Effector CD8-positive, alpha-beta T cell (primary cell): Measurements from ENCODE around the gene KCNQ2.

ENCODE experiments used
- DNase-seq: peaks from one replicate; lab custom pipeline; 2025; lab: John Stamatoyannopoulos, UW

Gene KCNQ2

GRCh38 chr20:63434599-63435378 is 37.7 kb downstream of the KCNQ2 start:
- peak; percentile 59 for DNase-seq

GRCh38 chr20:63433756-63434531 is 38.5 kb downstream of the KCNQ2 start:
- no peak for DNase-seq

DNA sequence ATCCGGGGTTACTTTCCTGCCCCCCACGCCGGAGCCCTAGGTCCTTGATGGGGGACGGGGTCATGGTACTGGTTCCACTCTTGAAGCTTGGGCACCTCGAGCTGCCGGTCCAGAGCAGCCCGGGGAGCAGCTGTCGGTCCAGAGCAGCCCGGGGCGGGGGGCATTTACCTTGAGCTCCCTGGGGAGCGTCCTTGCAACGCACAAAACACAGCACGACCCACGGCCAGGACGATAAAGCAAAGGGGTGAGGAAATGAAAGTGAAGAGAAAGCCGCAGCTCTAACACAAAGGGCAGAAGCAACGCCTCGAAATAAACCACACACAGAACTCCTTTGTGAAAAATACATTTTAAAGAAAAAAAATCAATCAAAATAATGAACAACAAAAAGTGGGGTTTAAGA is 39.1 kb downstream of the KCNQ2 start:
- DNase-seq = no peak

DNA sequence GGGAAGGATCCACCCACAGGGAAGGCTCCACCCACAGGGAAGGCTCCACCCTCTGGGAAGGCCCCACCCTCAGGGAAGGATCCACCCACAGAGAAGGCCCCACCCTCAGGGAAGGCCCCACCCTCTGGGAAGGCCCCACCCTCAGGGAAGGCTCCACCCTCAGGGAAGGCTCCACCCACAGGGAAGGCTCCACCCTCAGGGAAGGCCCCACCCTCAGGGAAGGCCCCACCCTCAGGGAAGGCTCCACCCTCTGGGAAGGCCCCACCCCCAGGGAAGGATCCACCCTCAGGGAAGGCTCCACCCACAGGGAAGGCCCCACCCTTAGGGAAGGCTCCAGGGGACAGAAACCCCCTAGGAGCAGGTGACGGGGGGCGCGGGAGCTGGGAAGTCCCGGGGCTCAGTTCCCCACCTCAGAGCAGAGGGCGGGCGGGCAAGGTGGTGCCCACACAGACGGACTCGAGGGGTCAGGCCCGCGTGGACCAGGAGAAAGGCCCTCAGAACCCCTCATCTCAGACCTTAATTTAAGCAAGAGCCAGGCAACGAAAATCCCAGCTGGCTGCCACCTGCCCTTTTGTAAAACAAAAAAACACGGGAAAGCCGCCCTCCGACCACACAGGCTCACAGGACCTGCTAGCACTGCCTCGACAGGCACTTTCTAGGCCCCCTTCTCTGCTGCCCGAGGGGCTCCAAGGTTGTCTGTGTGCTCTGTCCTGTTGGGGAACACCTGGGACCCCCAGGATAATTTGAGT is 39.7 kb downstream of the KCNQ2 start:
- no peak for DNase-seq

GRCh38 chr20:63431944-63432343 is 40.5 kb downstream of the KCNQ2 start:
- DNase-seq = no peak

DNA sequence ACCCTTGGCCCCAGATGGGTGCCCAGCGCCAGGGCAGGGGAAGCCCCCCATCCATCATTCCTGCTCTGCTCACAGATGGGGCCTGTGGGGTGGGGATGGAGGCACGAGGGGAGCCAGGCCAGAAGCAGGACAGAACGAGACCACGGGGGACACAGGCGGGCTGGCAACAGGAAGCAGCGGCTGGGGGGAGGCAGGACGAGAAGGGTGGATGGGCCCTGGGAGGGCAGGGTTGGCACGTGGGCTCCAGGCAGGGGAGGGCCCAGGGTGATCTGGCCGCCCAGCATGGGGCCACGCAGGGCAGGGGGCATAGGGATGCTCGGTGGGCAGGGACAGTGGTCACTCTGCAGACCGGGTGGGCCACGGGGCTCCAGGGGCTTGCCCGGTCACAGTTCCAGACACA is 41.6 kb downstream of the KCNQ2 start:
- no peak for DNase-seq

- DNase-seq = no peak
Observed at GRCh38 chr20:63429992-63430391, 42.5 kb downstream of the KCNQ2 start.

DNA sequence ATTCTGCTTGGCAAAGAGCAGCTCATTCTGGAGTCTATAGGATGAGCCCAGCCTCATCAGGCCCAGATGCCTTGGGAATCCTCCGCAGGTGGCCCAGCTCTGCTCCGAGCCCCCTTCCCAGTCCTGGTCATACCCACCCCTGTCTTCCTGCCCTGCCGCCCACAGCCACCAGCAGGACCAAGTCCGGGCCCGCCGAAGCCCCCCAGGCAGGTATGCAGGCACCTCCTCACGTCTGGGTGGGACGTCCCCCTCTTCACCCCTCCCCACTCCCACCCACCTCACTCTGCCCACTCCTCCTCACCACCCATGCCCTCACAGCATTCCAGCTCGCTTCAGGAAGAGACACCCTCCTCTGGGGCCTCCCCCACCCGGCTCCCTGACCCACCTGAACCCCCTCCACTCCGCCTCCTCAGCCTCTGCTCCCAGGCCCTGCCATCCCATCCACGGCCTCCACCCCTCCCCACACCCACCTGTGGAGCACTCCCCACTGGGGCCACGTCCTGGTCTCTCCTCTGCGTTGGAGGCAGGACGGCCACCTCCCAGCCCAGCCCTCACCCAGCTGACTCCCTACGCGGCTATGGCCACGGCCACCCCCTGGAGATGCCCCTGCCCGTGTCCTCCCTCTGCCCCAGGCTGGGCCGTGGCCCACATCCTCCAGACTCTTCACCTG is 43.4 kb downstream of the KCNQ2 start:
- DNase-seq = no peak

GRCh38 chr20:63427724-63428330 is 44.6 kb downstream of the KCNQ2 start:
- DNase-seq = no peak

DNA sequence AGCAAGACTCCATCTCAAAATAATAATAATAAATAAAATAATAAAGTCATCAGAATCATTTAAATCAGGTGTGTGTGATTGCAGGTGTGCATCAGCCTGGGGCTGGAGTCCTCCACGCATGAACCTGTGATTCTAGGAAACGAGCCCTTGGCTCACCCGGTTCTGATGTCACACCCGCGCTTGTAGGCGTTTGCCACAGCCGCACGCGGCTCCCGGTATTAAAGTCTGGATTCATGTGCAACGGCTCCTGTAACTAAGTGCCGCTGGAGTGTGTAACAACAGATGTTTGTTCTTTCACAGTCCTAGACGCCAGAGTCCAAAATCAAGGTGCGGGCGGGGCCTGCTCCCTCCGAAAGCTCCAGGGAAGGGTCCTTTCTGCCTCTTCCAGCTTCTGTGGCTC is 45.2 kb downstream of the KCNQ2 start:
- no peak for DNase-seq

DNA sequence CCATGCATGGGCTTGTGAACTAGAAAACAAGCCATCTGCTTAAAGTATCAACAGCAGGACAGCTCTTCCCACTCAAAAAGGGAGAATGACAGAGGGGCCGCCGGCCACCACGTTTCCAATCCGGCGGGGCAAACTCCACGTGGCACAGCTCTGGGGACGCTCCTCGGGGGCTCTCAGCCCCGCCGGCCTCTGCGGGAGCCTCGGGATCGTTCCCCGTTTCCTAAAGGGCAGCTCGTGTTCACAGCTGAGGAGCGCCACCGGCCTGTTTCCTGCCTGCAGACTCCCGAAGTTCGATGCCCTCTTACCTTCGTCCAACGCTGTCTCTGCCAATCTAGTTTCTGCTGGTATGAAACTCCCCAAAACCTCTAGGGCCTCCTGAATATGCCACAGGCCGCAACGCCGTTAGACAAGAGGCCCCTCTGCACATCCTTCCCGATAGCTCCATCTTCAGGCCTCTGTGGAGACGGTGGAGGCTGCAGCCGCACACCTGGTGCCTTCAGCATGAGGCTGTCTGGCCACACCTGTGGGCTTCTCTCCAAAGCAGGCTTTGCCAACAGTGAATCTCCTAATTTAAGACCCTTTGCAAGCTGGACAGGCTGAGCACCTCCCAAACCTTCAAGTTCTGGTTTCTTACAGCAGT is 46.5 kb downstream of the KCNQ2 start:
- no peak for DNase-seq

- no peak for DNase-seq
Observed at GRCh38 chr20:63424613-63425012, 47.8 kb downstream of the KCNQ2 start.

DNA sequence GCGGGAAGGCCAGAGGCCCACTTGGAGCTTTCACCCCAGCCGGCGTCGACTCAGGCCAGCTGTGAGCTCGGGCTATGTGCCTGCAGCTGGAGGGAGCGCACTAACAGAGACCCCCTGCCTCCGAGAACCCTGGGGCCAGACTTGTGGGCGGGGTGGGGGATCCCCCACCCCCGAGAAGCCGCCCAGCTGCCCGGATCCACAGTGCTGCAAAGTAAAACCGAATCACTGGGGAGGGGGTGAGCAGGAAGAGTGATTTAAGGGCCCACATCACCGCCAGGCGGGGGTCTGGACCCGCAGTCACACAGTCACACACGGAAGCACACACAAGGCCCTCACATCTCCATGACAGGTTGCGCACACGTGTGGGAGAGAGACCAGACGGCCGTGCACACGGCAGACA is 48.7 kb downstream of the KCNQ2 start:
- no peak for DNase-seq

GRCh38 chr20:63422653-63423052 is 49.8 kb downstream of the KCNQ2 start:
- DNase-seq = no peak

GRCh38 chr20:63421913-63422312 is 50.5 kb downstream of the KCNQ2 start:
- no peak for DNase-seq

DNA sequence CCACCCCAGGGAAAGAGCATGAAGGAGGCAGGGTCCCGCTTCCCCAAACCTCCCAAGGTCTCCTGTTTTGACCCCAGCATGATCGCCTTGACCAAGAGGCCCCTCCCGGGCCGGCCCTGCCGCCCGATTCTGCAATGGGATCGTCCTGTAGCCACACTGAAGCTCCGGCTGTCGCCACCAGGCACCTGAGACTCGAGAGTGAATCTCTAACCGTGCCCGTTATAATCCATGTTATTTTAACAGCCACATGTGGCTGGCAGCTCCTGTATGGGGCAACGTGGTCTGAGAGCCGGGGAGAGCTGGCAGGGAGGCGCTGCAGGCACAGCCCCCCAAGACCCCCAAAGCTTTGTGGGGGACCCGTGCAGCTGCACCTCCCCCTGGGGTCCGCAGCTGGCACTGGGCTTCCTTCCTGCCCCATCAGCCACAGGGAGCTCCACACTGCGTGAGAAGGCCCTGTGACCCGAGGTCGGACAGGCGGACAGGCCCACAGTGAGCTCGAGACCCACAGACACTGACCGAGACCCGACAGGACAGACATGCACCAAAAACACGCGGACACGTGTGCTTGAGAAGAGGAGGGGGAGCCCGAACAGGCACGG is 51.3 kb downstream of the KCNQ2 start:
- DNase-seq = no peak

DNA sequence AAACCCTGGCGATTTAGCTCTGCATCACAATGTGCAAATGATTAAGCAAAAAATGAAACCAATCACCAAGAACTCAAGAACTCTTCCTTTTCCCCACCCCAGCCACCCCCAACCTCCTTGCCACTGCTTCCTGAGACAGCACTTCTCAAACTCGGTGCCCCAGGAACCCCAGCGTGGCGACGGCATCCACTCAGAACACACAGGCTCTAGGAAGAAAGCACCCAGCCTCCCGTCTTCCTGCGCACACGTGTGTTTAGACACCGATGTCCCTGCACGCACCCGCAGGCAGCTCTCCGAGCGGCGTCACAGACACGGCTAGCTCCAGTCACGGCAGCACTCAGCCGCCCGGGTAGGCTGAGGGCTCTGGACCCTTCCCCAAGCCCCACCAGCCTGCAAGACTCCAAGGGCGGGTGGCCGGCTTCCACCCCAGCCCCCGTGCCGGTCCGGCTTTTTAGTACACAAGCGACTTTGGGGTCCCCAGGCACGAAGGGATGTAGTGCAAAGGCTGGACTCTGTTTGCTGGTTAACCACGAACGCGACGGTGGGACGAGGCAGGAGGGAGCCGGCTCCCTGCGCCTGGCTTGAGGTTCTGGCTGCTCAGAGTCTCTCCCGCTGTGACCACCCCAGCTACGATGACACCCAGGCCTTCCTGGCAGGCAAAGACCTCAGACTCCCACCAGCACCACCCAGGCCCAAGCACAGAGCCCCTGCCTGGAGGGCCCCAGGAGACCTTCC is 51.9 kb downstream of the KCNQ2 start:
- no peak for DNase-seq

DNA sequence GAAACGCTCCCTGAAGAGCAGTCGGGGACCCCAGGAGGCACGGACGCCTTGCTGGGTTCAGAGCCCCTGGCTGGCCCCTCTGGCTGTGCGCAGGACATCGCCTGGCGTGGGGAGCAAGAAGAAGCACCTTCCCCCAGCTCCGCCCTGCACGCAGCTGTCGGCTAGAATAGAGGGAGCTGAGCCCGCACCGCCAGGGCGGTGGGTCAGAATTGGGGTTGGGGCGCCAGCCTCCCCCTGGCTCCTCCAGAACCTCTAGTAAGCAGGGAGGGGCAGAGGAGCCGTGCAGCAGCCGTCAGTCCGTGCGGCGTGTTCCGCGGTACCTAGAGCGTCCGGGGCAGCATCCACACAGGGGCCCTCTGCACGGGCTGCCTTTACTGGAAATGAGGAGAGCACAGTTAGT is 53.2 kb downstream of the KCNQ2 start:
- DNase-seq = no peak

DNA sequence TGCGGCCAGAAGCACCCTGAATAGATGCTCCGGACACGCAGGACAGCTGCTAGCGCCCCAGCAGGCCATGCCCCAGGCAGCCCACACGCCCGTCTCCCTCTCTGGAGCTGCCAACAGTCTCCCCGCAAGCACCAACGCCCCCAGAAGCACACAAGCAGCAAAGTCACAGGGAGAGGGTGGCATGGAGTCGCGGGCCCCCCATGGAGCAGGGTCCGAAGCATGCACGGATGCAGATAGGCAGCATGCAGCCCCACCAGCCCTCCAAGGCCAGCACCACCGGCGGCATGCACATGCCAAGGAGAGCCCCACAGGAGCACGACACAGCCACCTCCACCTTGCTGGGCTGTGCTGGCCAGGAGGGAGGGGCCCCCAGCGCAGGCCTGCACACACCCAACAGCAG is 53.8 kb downstream of the KCNQ2 start:
- no peak for DNase-seq

DNA sequence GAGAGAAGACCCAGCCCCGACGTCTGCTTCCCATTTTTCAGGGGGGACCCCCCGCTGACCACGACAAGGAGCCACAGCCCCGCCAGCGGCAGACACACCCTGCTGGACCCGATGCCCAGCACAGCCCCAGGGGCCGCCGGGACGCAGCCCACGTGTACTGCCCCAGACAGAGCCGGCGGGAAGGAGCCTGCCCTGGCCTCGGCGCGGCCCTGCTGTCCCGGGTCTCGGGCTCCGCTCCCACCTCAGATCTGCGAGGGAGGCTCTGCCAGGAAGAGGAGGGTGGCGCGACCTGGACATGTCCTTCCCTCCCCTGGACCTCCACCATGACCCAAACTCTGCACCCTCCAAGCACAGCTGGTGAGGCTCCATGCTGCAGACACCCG is 54.7 kb downstream of the KCNQ2 start:
- no peak for DNase-seq
